Stimulated activated naive CD8-positive, alpha-beta T cell treated with anti-CD3 and anti-CD28 coated beads, Interleukin-15, Interleukin-2, amounts not matched to agents 100 ng/mL and 50 ng/mL, for 24 hours (primary cell): ENCODE results near the gene GOPC.
"Not testable (repeated sequence)": the region's sequence is repeated elsewhere in the genome, so short reads cannot be mapped to it uniquely, and the experiment has no call there.

Experiments used
- H3K27ac Mint-ChIP-seq: one replicate; pipeline ENCODE4 v1.8.0; 2021; ENCODE audit warnings: mild to moderate bottlenecking, mixed read lengths
- H3K27me3 Mint-ChIP-seq: one replicate; pipeline ENCODE4 v1.8.0; 2021; ENCODE audit warnings: mixed read lengths
- H3K36me3 Mint-ChIP-seq: one replicate; pipeline ENCODE4 v1.8.0; 2021; ENCODE audit warnings: low read depth, mixed read lengths
- H3K4me1 Mint-ChIP-seq: one replicate; pipeline ENCODE4 v1.8.0; 2021; ENCODE audit warnings: low read depth, mixed read lengths
- H3K4me3 Mint-ChIP-seq: one replicate; pipeline ENCODE4 v1.8.0; 2021; ENCODE audit warnings: mild to moderate bottlenecking, mixed read lengths
- H3K9me3 Mint-ChIP-seq: one replicate; pipeline ENCODE4 v1.8.0; 2021; ENCODE audit warnings: mixed read lengths

Gene GOPC

GRCh38 chr6:117521791-117522502 lies 80.4 kb downstream of the GOPC start:
- no peak overlapping the region for H3K4me3 Mint-ChIP-seq
- H3K9me3 Mint-ChIP-seq = no peaks in the 10 kb centered on the region
- H3K36me3 Mint-ChIP-seq = no peaks in the 10 kb centered on the region
- H3K27me3 Mint-ChIP-seq = no peaks in the 10 kb centered on the region
- no peak overlapping the region for H3K27ac Mint-ChIP-seq
- H3K4me1 Mint-ChIP-seq = no peaks in the 10 kb centered on the region

GRCh38 chr6:117520603-117521395 lies 81.5 kb downstream of the GOPC start:
- no peaks in the 10 kb centered on the region for H3K9me3 Mint-ChIP-seq
- no peaks in the 10 kb centered on the region for H3K4me1 Mint-ChIP-seq
- no peaks in the 10 kb centered on the region for H3K36me3 Mint-ChIP-seq
- H3K27me3 Mint-ChIP-seq = no peaks in the 10 kb centered on the region
- no peak overlapping the region for H3K27ac Mint-ChIP-seq
- no peak overlapping the region for H3K4me3 Mint-ChIP-seq

DNA sequence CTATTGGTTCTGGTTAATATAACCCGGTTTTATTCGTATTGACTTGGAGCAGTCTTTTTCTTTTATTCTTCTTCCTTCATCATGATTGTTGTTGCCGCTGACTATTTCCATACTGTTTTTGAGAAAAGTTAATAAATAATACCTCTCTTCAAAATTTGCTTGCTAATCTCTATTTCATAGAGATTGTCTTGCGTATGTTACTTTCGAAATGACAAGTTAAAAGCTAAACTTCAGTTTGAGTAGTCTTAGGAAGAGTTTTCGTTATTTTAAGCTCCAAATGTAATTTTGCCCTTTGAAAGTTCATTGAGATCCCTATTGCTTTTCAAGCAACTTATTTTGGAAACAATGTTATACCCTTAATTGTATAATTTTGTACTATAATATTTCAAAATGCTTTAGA lies 83.4 kb downstream of the GOPC start:
- H3K9me3 Mint-ChIP-seq = no peaks in the 10 kb centered on the region
- H3K4me3 Mint-ChIP-seq = no peak overlapping the region
- H3K27ac Mint-ChIP-seq = no peak overlapping the region
- H3K27me3 Mint-ChIP-seq = no peaks in the 10 kb centered on the region
- H3K4me1 Mint-ChIP-seq = no peaks in the 10 kb centered on the region
- no peaks in the 10 kb centered on the region for H3K36me3 Mint-ChIP-seq

DNA sequence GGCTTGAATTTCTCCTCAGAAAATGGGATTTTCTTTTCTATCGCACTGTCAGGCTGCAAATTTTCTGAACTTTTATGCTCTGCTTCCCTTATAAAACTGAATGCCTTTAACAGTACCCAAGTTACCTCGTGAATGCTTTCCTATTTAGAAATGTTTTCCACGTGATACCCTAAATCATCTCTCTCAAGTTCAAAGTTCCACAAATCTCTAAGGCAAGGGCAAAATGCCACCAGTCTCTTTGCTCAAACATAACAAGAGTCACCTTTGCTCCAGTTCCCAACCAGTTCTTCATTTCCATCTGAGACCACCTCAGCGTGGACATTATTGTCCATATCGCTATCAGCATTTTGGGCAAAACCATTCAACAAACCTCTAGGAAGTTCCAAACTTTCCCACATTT lies 84.3 kb downstream of the GOPC start:
- H3K9me3 Mint-ChIP-seq, H3K27me3 Mint-ChIP-seq, H3K36me3 Mint-ChIP-seq, H3K4me1 Mint-ChIP-seq, H3K4me3 Mint-ChIP-seq, H3K27ac Mint-ChIP-seq: not testable (repeated sequence)

DNA sequence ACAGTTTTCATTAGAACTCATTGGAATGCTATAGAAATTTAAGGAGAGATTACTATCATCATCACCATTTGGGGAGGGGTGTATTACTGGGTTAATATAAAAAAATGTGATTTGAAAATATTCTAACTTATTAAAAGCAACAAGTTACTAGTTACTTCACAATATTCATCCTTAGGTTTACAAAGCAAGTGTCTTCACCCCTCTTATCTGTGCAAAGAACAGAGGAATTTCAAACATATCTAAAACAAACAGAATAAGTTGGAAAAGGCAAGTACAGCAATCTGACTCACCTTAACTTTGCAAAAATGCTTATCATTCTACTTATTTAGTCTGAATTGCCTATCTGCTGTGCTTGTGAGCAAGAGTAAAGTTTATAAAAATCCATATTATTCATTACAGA lies 87.0 kb downstream of the GOPC start:
- Mint-ChIP-seq H3K36me3 (no peaks in the 10 kb centered on the region), H3K27ac (no peak overlapping the region), H3K27me3 (no peaks in the 10 kb centered on the region), H3K4me1 (no peaks in the 10 kb centered on the region), H3K9me3 (no peaks in the 10 kb centered on the region), H3K4me3 (no peak overlapping the region)

DNA sequence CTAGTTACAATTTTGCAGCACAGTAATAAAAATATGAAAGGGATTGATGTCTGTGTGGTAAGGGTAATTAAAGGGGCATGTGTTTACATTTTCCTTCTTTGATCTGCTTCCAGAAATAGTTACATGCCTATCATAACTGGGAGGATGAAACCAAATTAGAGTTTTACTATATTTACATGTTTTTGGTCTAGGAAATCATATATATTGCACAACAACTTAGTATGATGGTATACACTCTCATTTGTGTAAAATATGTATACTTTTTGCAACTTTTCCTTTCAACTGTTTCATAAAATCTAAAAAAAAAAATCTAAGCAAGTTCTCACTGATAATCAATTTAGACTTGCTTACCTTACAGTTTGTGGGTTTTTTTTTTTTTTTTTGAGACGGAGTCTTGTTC lies 87.7 kb downstream of the GOPC start:
- H3K4me1 Mint-ChIP-seq = no peaks in the 10 kb centered on the region
- no peaks in the 10 kb centered on the region for H3K36me3 Mint-ChIP-seq
- H3K4me3 Mint-ChIP-seq = no peak overlapping the region
- no peaks in the 10 kb centered on the region for H3K27me3 Mint-ChIP-seq
- no peak overlapping the region for H3K27ac Mint-ChIP-seq
- no peaks in the 10 kb centered on the region for H3K9me3 Mint-ChIP-seq

GRCh38 chr6:117513778-117514365 lies 88.4 kb downstream of the GOPC start:
- Mint-ChIP-seq H3K36me3 (no peaks in the 10 kb centered on the region), H3K27ac (no peak overlapping the region), H3K27me3 (no peaks in the 10 kb centered on the region), H3K4me1 (no peaks in the 10 kb centered on the region), H3K9me3 (no peaks in the 10 kb centered on the region), H3K4me3 (no peak overlapping the region)

DNA sequence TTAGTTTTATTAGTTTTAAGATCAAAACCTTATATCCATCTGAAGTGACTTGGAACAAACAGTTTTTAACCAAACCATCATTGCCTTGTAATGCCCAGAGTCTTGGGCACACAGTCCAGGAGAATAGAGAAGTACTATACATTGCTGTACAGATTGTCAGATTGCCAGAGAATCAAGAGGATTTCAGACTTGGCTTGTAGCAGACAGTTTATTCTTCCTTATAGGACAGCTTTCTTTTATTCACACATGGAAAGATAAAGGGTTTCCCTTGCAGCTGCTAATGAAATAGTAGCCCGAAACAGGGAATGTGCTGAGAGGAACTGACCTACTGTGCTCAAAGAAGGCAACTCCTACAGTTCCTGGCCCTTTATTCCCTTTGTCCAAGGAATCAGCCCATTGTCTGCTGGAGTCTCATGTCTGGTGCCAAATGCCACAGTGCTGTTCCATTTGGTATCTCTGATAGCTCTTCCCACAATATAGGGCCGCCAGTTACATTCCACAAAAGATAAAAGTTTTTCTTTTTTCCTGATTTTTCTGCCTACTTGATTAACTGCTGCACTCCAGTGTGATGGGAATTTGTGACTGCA lies 89.2 kb downstream of the GOPC start:
- H3K4me3 Mint-ChIP-seq = no peak overlapping the region
- no peaks in the 10 kb centered on the region for H3K27me3 Mint-ChIP-seq
- no peak overlapping the region for H3K27ac Mint-ChIP-seq
- no peaks in the 10 kb centered on the region for H3K4me1 Mint-ChIP-seq
- no peaks in the 10 kb centered on the region for H3K36me3 Mint-ChIP-seq
- no peaks in the 10 kb centered on the region for H3K9me3 Mint-ChIP-seq

- H3K27ac Mint-ChIP-seq = no peak overlapping the region
- H3K9me3 Mint-ChIP-seq = no peaks in the 10 kb centered on the region
- no peaks in the 10 kb centered on the region for H3K36me3 Mint-ChIP-seq
- no peaks in the 10 kb centered on the region for H3K4me1 Mint-ChIP-seq
- no peaks in the 10 kb centered on the region for H3K27me3 Mint-ChIP-seq
- no peak overlapping the region for H3K4me3 Mint-ChIP-seq
These were observed 90.1 kb downstream of the GOPC start for GRCh38 chr6:117512056-117512828.
